Measurements from ENCODE around the gene C16orf92. TPM values are rescaled to one million over a fixed set of nuclear protein-coding genes. Genes with fewer than 3 reads are reported as not detected.

Gene C16orf92
- total and polyA plus RNA-seq, 2 experiments from 2014 or later, result 0.34 TPM; not detected in 1

GRCh38 chr16:30009990-30010843 is 12.8 kb upstream of the C16orf92 start:
- Mint-ChIP-seq H3K4me1 (peaks cover 23% of the 10 kb centered on the region), H3K27ac (no peak overlapping the region), H3K9me3 (peaks cover 2% of the 10 kb centered on the region; the same call in 1 of the 3 replicates), H3K36me3 (ENCODE audit: low read depth) (no peaks in the 10 kb centered on the region), H3K4me3 (peak overlapping the region; percentile 83), H3K27me3 (ENCODE audit: insufficient read depth, low read depth, poor library complexity) (peaks cover 34% of the 10 kb centered on the region)
- Histone ChIP-seq H3K4me1 (ENCODE audit: insufficient read depth) (peaks cover 11% of the 10 kb centered on the region; the same call in 1 of the 2 replicates), H3F3A (replicated peaks; ENCODE audit: low read depth) (0 out of 2 replicates have a peak, but pooled peaks cover 4% of the 10 kb centered on the region), H3K79me2 (replicated peaks; ENCODE audit: insufficient read depth) (no peaks in the 10 kb centered on the region), H2AFZ (peak overlapping the region; percentile 87), H3K27me3 (ENCODE audit: insufficient read depth) (peaks cover 33% of the 10 kb centered on the region), H3K4me2 (peak overlapping the region; percentile 95), H3K27ac (ENCODE audit: low read depth) (no peak overlapping the region), H3K4me3 (peak overlapping the region; percentile 91), H4K20me1 (replicated peaks; ENCODE audit: insufficient read depth) (no peaks in the 10 kb centered on the region), H3K9me2 (ENCODE audit: insufficient read depth) (no peaks in the 10 kb centered on the region), H3K36me3 (ENCODE audit: insufficient read depth) (no peaks in the 10 kb centered on the region)
- ATAC-seq (peak; percentile 22), DNase-seq (ENCODE audit: low spot score) (peak; percentile 30)
- TF ChIP-seq JUNB (IDR thresholded peaks at IDR 0.05; ENCODE audit: unreplicated experiment), result no peak

DNA sequence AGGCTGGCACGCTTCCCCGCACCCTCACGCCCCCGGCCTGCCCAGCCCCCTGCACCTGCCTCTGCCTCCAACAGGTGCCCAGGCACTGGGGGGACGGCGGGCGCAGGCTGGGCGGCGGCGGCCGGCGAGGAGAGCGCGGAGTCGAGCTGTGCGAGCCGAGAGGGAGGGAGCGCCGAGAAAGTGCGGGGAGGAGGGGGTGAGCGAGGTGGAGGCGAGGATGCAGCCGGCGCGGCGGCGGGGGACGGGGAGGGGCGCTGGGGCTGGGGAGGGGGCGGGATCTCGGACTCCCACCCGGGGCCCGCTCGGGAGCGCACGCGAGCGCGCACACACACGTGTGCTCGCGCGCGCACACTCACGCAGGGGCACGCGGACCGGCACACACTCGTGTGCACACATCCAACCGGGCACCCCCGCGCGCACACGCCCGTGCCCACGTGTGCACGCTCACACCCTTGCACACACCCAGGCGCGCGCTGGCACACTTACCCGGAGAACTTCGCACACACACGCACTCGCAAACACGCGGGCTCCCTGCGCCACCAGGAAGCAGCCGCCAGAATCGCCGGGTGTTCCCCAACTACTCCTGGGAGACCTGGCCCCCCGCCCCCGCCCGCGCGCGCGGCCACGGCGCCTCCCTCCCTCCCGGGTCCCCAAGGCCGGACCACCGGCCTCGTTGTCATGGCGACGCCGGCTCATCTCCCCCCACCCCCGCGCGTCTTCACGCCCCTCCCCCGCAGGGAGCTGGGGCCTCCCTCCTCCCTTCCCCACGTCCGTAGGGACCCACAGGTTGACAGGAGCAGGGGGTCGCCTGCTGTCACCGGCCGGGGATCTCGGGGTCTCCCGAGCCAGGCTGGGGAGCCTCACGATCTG is 11.9 kb upstream of the C16orf92 start, which contains the start of gene DOC2A:
TSS of gene DOC2A (minus strand) at position 184 of the 870 bp plus-strand sequence. CDS start 805 bp downstream, outside the sequence.
- H3K4me1 ChIP-seq (ENCODE audit: insufficient read depth), result peaks cover 11% of the 10 kb centered on the region; the same call in 1 of the 2 replicates
- peak within 1 kb of the TSS; percentile 87 for H2AFZ ChIP-seq
- H3K79me2 ChIP-seq (replicated peaks; ENCODE audit: insufficient read depth), result no peaks in the 10 kb centered on the region
- peak; percentile 69 for ATAC-seq
- peaks cover 33% of the 10 kb centered on the region for H3K27me3 ChIP-seq (ENCODE audit: insufficient read depth)
- H3K36me3 ChIP-seq (ENCODE audit: insufficient read depth), result no peaks in the 10 kb centered on the region
- Mint-ChIP-seq H3K27me3 (ENCODE audit: insufficient read depth, low read depth, poor library complexity) (peaks cover 28% of the 10 kb centered on the region), H3K27ac (no peak within 1 kb of the TSS), H3K36me3 (ENCODE audit: low read depth) (no peaks in the 10 kb centered on the region), H3K4me3 (peak within 1 kb of the TSS; percentile 83), H3K4me1 (peaks cover 23% of the 10 kb centered on the region), H3K9me3 (peaks cover 2% of the 10 kb centered on the region; the same call in 1 of the 3 replicates)
- peak; percentile 87 for DNase-seq (ENCODE audit: low spot score)
- H3F3A ChIP-seq (replicated peaks; ENCODE audit: low read depth), result 0 out of 2 replicates have a peak, but pooled peaks cover 4% of the 10 kb centered on the region
- H3K9me2 ChIP-seq (ENCODE audit: insufficient read depth), result no peaks in the 10 kb centered on the region
- H4K20me1 ChIP-seq (replicated peaks; ENCODE audit: insufficient read depth), result no peaks in the 10 kb centered on the region
- peak within 1 kb of the TSS; percentile 91 for H3K4me3 ChIP-seq
- peak within 1 kb of the TSS; percentile 95 for H3K4me2 ChIP-seq
- H3K27ac ChIP-seq (ENCODE audit: low read depth), result no peak within 1 kb of the TSS
- no peak for TF ChIP-seq EZH2 (IDR thresholded peaks at IDR 0.05; ENCODE audit: low read depth, unreplicated experiment)
- TF ChIP-seq NANOG (IDR thresholded peaks at IDR 0.05; ENCODE audit: borderline replicate concordance), result no peak
- no peak for TF ChIP-seq ZNF462 (CRISPR knock-in tag; IDR thresholded peaks at IDR 0.05)
- TF ChIP-seq, protein P1, sequence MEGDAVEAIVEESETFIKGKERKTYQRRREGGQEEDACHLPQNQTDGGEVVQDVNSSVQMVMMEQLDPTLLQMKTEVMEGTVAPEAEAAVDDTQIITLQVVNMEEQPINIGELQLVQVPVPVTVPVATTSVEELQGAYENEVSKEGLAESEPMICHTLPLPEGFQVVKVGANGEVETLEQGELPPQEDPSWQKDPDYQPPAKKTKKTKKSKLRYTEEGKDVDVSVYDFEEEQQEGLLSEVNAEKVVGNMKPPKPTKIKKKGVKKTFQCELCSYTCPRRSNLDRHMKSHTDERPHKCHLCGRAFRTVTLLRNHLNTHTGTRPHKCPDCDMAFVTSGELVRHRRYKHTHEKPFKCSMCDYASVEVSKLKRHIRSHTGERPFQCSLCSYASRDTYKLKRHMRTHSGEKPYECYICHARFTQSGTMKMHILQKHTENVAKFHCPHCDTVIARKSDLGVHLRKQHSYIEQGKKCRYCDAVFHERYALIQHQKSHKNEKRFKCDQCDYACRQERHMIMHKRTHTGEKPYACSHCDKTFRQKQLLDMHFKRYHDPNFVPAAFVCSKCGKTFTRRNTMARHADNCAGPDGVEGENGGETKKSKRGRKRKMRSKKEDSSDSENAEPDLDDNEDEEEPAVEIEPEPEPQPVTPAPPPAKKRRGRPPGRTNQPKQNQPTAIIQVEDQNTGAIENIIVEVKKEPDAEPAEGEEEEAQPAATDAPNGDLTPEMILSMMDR (conservative IDR thresholded peaks at IDR 0.05; ENCODE audit: low read depth in 2 of 2), result no peak
- no peak for TF ChIP-seq EZH2phosphoT487 (IDR thresholded peaks at IDR 0.05; ENCODE audit: unreplicated experiment)
- TF ChIP-seq STAT1 (IDR thresholded peaks at IDR 0.05; ENCODE audit: unreplicated experiment), result no peak
- no peak for TF ChIP-seq ETS1 (IDR thresholded peaks at IDR 0.05)
- TF ChIP-seq ZNF114 (CRISPR knock-in tag; IDR thresholded peaks at IDR 0.05), result no peak
